ENCODE measurements around the gene UCHL5. TPM values are rescaled to one million over a fixed set of nuclear protein-coding genes. Genes with fewer than 3 reads are reported as not detected.

UCHL5 gene
- total and polyA plus RNA-seq, 2 experiments from 2014 or later, result 42.5 to 67.1 TPM

- Mint-ChIP-seq H3K27me3 (ENCODE audit: insufficient read depth, low read depth, poor library complexity) (peaks cover 4% of the 10 kb centered on the region), H3K27ac (no peak overlapping the region), H3K4me1 (peaks cover 18% of the 10 kb centered on the region; the same call in 2 of the 3 replicates), H3K4me3 (no peak overlapping the region), H3K9me3 (no peaks in the 10 kb centered on the region), H3K36me3 (ENCODE audit: low read depth) (no peaks in the 10 kb centered on the region)
- H3F3A ChIP-seq (replicated peaks; ENCODE audit: low read depth), result peaks cover 11% of the 10 kb centered on the region
- peaks cover 8% of the 10 kb centered on the region for H4K20me1 ChIP-seq (replicated peaks; ENCODE audit: insufficient read depth)
- H3K4me2 ChIP-seq, result no peak overlapping the region
- no peaks in the 10 kb centered on the region; the same call in 1 of the 2 replicates for H3K36me3 ChIP-seq (ENCODE audit: insufficient read depth)
- DNase-seq (ENCODE audit: low spot score) (no peak), ATAC-seq (no peak)
- no peak overlapping the region for H3K4me3 ChIP-seq
- H3K79me2 ChIP-seq (replicated peaks; ENCODE audit: insufficient read depth), result peaks cover 12% of the 10 kb centered on the region; the same call in 1 of the 2 replicates
- peaks cover 11% of the 10 kb centered on the region; the same call in 1 of the 2 replicates for H3K4me1 ChIP-seq (ENCODE audit: insufficient read depth)
- no peaks in the 10 kb centered on the region for H3K9me2 ChIP-seq (ENCODE audit: insufficient read depth)
- peaks cover 16% of the 10 kb centered on the region for H3K27me3 ChIP-seq (ENCODE audit: insufficient read depth)
- H3K27ac ChIP-seq (ENCODE audit: low read depth), result no peak overlapping the region
- TF ChIP-seq ETS1 (IDR thresholded peaks at IDR 0.05) (no peak), CREB1 (CRISPR knock-in tag; IDR thresholded peaks at IDR 0.05; ENCODE audit: low read depth) (no peak), REST (IDR thresholded peaks at IDR 0.05; ENCODE audit: unreplicated experiment) (no peak), POLR2AphosphoS5 (IDR thresholded peaks at IDR 0.05; ENCODE audit: low read depth) (no peak), JUNB (IDR thresholded peaks at IDR 0.05; ENCODE audit: unreplicated experiment) (no peak)
- no peak overlapping the region for H2AFZ ChIP-seq
These were observed 43.5 kb upstream of the UCHL5 start for GRCh38 chr1:193102662-193103061.

- H3K27ac ChIP-seq (ENCODE audit: low read depth), result no peak overlapping the region
- Mint-ChIP-seq H3K9me3 (no peaks in the 10 kb centered on the region), H3K27me3 (ENCODE audit: insufficient read depth, low read depth, poor library complexity) (peaks cover 3% of the 10 kb centered on the region), H3K36me3 (ENCODE audit: low read depth) (peaks cover 4% of the 10 kb centered on the region; the same call in 1 of the 3 replicates), H3K4me1 (no peaks in the 10 kb centered on the region; the same call in 2 of the 3 replicates), H3K27ac (no peak overlapping the region; the same call in 1 of the 2 replicates), H3K4me3 (no peak overlapping the region)
- no peaks in the 10 kb centered on the region for H3K27me3 ChIP-seq (ENCODE audit: insufficient read depth)
- TF ChIP-seq ZNF114 (CRISPR knock-in tag; IDR thresholded peaks at IDR 0.05) (no peak), NANOG (IDR thresholded peaks at IDR 0.05; ENCODE audit: borderline replicate concordance) (no peak), JUNB (IDR thresholded peaks at IDR 0.05; ENCODE audit: unreplicated experiment) (no peak), ZNF331 (CRISPR knock-in tag; IDR thresholded peaks at IDR 0.05; ENCODE audit: low read depth) (no peak), CREB1 (CRISPR knock-in tag; IDR thresholded peaks at IDR 0.05; ENCODE audit: low read depth) (no peak)
- TF ChIP-seq, protein P1, sequence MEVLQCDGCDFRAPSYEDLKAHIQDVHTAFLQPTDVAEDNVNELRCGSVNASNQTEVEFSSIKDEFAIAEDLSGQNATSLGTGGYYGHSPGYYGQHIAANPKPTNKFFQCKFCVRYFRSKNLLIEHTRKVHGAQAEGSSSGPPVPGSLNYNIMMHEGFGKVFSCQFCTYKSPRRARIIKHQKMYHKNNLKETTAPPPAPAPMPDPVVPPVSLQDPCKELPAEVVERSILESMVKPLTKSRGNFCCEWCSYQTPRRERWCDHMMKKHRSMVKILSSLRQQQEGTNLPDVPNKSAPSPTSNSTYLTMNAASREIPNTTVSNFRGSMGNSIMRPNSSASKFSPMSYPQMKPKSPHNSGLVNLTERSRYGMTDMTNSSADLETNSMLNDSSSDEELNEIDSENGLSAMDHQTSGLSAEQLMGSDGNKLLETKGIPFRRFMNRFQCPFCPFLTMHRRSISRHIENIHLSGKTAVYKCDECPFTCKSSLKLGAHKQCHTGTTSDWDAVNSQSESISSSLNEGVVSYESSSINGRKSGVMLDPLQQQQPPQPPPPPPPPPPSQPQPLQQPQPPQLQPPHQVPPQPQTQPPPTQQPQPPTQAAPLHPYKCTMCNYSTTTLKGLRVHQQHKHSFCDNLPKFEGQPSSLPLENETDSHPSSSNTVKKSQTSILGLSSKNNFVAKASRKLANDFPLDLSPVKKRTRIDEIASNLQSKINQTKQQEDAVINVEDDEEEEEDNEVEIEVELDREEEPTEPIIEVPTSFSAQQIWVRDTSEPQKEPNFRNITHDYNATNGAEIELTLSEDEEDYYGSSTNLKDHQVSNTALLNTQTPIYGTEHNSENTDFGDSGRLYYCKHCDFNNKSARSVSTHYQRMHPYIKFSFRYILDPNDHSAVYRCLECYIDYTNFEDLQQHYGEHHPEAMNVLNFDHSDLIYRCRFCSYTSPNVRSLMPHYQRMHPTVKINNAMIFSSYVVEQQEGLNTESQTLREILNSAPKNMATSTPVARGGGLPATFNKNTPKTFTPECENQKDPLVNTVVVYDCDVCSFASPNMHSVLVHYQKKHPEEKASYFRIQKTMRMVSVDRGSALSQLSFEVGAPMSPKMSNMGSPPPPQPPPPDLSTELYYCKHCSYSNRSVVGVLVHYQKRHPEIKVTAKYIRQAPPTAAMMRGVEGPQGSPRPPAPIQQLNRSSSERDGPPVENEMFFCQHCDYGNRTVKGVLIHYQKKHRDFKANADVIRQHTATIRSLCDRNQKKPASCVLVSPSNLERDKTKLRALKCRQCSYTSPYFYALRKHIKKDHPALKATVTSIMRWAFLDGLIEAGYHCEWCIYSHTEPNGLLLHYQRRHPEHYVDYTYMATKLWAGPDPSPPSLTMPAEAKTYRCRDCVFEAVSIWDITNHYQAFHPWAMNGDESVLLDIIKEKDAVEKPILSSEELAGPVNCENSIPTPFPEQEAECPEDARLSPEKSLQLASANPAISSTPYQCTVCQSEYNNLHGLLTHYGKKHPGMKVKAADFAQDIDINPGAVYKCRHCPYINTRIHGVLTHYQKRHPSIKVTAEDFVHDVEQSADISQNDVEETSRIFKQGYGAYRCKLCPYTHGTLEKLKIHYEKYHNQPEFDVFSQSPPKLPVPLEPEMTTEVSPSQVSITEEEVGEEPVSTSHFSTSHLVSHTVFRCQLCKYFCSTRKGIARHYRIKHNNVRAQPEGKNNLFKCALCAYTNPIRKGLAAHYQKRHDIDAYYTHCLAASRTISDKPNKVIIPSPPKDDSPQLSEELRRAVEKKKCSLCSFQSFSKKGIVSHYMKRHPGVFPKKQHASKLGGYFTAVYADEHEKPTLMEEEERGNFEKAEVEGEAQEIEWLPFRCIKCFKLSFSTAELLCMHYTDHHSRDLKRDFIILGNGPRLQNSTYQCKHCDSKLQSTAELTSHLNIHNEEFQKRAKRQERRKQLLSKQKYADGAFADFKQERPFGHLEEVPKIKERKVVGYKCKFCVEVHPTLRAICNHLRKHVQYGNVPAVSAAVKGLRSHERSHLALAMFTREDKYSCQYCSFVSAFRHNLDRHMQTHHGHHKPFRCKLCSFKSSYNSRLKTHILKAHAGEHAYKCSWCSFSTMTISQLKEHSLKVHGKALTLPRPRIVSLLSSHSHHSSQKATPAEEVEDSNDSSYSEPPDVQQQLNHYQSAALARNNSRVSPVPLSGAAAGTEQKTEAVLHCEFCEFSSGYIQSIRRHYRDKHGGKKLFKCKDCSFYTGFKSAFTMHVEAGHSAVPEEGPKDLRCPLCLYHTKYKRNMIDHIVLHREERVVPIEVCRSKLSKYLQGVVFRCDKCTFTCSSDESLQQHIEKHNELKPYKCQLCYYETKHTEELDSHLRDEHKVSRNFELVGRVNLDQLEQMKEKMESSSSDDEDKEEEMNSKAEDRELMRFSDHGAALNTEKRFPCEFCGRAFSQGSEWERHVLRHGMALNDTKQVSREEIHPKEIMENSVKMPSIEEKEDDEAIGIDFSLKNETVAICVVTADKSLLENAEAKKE (CRISPR knock-in tag; IDR thresholded peaks at IDR 0.05), result no peak
- H3K79me2 ChIP-seq (replicated peaks; ENCODE audit: insufficient read depth), result no peaks in the 10 kb centered on the region
- no peaks in the 10 kb centered on the region for H3K4me1 ChIP-seq (ENCODE audit: insufficient read depth)
- ATAC-seq (no peak), DNase-seq (ENCODE audit: low spot score) (no peak)
- no peak overlapping the region for H3K4me3 ChIP-seq
- no peak overlapping the region for H3K4me2 ChIP-seq
- H2AFZ ChIP-seq, result no peak overlapping the region
- H4K20me1 ChIP-seq (replicated peaks; ENCODE audit: insufficient read depth), result no peaks in the 10 kb centered on the region
- H3K36me3 ChIP-seq (ENCODE audit: insufficient read depth), result no peaks in the 10 kb centered on the region; the same call in 1 of the 2 replicates
- no peaks in the 10 kb centered on the region for H3F3A ChIP-seq (replicated peaks; ENCODE audit: low read depth)
- H3K9me2 ChIP-seq (ENCODE audit: insufficient read depth), result no peaks in the 10 kb centered on the region
These were observed 35.0 kb upstream of the UCHL5 start for GRCh38 chr1:193094112-193094511.

Measured in GM23338 (cell line).